Globus pallidus (tissue), 1 donor: ENCODE data around the gene ZDHHC18.

Experiments used
- DNase-seq: peaks from one replicate; pipeline ENCODE4 v3.0.0-alpha.2; 2015; ENCODE audit warnings: low spot score

ZDHHC18 gene

GRCh38 chr1:26900001-26900814, 73.7 kb downstream of the ZDHHC18 start, which contains the start of gene GPATCH3:
GPATCH3 (minus strand) TSS chr1:26900467; CDS start chr1:26900442, 25 bp downstream.
- peak; percentile 77 for DNase-seq

GRCh38 chr1:26900815-26901511, 74.5 kb downstream of the ZDHHC18 start:
- DNase-seq, result no peak
